GM19099 (cell line): Measurements from ENCODE around the gene TTC12.

Experiments used
- POLR2A ChIP-seq: IDR thresholded peaks from 3 replicates; pipeline ENCODE4 v1.6.1; 2011; ENCODE audit warnings: low read depth; ENCODE audit not compliant: insufficient read length; ENCODE audit errors: extremely low read depth

The TTC12 gene

GRCh38 chr11:113314389-113315301 is at the start of gene TTC12:
TSS of gene TTC12 (plus strand) at chr11:113314583. CDS start at chr11:113316258, 1,675 bp downstream.
- peak; percentile 82 for TF ChIP-seq POLR2A

GRCh38 chr11:113265362-113265761 is 49.0 kb upstream of the TTC12 start:
- TF ChIP-seq POLR2A: no peak

- no peak for TF ChIP-seq POLR2A
Measured at GRCh38 chr11:113267493-113267892, 46.9 kb upstream of the TTC12 start.

- TF ChIP-seq POLR2A: no peak
Measured at GRCh38 chr11:113269096-113269495, 45.3 kb upstream of the TTC12 start.

GRCh38 chr11:113269636-113270035 is 44.7 kb upstream of the TTC12 start:
- no peak for TF ChIP-seq POLR2A

DNA sequence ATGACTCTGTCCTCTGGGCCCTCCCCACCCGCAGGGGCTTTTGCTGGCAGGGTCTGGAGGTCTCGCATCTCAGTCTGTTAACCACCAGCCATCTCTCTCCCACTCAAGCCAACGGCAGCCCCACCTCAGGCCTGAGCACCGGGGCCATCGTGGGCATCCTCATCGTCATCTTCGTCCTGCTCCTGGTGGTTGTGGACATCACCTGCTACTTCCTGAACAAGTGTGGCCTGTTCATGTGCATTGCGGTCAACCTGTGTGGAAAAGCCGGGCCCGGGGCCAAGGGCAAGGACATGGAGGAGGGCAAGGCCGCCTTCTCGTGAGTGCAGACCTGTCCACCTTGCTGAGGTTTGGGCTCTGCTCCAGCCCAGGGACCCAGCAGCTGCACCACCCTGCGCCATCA is 44.3 kb upstream of the TTC12 start:
- TF ChIP-seq POLR2A: no peak

DNA sequence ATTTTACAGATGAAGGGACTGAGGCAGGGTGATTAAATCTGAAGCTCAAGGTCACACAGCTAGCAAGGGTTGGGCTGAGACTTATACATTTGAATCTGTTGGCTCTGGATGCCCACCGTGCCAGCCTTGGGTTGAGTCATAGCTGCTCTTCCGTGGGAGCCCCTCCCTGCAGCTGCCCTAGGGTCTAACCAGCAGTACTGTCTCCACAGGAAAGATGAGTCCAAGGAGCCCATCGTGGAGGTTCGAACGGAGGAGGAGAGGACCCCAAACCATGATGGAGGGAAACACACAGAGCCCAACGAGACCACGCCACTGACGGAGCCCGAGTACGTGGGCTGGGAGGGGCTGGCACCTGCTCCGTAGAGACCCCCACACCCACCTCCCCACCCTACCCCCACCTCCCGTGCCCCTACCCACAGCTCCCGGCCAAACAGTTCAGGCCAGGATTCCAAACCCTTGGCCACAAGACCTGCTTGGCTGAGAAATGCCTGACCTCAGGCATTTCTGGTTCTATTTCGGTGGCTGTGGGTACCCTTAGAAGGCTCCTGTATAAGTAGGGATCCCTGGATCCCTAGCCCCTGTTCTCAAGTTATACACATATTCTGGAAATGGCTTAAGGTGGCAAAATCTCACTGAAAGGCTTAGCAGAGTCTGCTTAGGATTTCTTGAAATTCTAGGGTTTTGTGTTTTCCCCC is 42.7 kb upstream of the TTC12 start:
- TF ChIP-seq POLR2A: no peak

DNA sequence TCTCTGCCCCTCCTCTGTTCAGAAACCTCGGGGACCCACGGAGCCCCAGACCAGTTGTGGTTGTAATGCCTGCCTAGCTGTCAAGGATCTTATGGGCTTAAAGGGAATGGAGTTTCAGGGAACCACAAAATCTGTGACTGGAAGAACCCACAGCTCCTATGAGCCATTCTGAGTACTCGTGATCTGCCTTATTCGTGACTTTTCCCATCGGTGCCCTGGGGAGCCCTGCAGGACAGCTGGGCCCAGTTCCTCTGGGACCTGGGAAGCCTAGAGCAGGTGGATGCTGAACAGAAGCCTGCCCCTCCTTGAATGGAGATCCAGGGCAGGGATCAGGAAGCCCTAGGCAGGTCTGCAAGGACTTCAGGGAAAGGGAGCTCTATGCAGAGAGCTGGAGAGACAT is 42.1 kb upstream of the TTC12 start:
- no peak for TF ChIP-seq POLR2A

DNA sequence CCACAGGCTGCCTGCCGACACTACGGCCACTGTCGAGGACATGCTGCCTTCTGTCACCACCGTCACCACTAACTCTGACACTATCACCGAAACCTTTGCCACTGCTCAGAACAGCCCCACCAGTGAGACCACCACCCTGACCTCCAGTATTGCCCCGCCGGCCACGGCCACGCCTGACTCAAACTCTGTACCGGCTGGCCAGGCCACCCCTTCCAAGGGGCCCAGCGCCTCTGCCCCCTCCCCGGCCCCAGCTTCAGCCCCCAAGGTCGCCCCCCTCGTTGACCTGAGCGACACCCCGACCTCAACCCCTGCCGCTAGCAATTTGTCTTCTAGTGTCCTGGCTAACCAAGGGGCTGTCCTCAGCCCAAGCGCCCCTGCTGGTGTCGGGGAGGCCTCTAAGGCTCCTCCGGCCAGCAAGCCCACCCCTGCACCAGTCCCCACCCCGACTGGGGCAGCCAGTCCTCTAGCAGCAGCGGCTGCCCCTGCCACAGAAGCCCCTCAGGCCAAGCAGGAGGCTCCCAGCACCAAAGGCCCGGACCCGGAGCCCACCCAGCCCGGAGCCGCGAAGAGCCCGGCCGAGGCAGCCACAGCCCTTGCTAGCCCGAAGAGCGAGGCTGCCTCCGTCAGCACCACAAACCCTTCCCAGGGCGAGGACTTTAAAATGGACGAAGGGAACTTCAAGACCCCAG is 41.3 kb upstream of the TTC12 start:
- TF ChIP-seq POLR2A: no peak

- TF ChIP-seq POLR2A: no peak
Measured at GRCh38 chr11:113273720-113274119, 40.7 kb upstream of the TTC12 start.

- no peak for TF ChIP-seq POLR2A
Measured at GRCh38 chr11:113274713-113275582, 39.4 kb upstream of the TTC12 start.

GRCh38 chr11:113275602-113276001 is 38.8 kb upstream of the TTC12 start:
- no peak for TF ChIP-seq POLR2A

GRCh38 chr11:113276466-113276865 is 37.9 kb upstream of the TTC12 start:
- TF ChIP-seq POLR2A: no peak

GRCh38 chr11:113277907-113278306 is 36.5 kb upstream of the TTC12 start:
- TF ChIP-seq POLR2A: no peak
